HG02759 (cell line): ENCODE results near the gene ATP5F1E.
A peak's percentile ranks its signal among the peaks of the same experiment; 100 is the strongest.

ENCODE experiments used
- ATAC-seq: cut with Tn5 transposase; IDR thresholded peaks from one replicate; pipeline ENCODE4 v1.9.1; 2021; ENCODE audit warnings: mild to moderate bottlenecking, moderate library complexity; ENCODE audit not compliant: unreplicated experiment

ATP5F1E gene

GRCh38 chr20:59032023-59032712 lies at the start of gene ATP5F1E:
Gene ATP5F1E, minus strand, starts transcription at chr20:59032335. Its CDS starts 84 bp downstream, at chr20:59032251.
- peak; percentile 98 for ATAC-seq

- no peak for ATAC-seq
Observed at GRCh38 chr20:59081036-59081435, 48.9 kb upstream of the ATP5F1E start.

- no peak for ATAC-seq
Observed at GRCh38 chr20:59078231-59078630, 46.1 kb upstream of the ATP5F1E start.

GRCh38 chr20:59077705-59078104 lies 45.6 kb upstream of the ATP5F1E start:
- no peak for ATAC-seq

GRCh38 chr20:59075934-59076508 lies 43.9 kb upstream of the ATP5F1E start:
- no peak for ATAC-seq

- no peak for ATAC-seq
Observed at GRCh38 chr20:59074456-59074855, 42.3 kb upstream of the ATP5F1E start.

GRCh38 chr20:59073582-59073981 lies 41.4 kb upstream of the ATP5F1E start:
- no peak for ATAC-seq

GRCh38 chr20:59071216-59071615 lies 39.1 kb upstream of the ATP5F1E start:
- no peak for ATAC-seq

- ATAC-seq = no peak
Observed at GRCh38 chr20:59069026-59069425, 36.9 kb upstream of the ATP5F1E start.

- no peak for ATAC-seq
Observed at GRCh38 chr20:59068534-59068933, 36.4 kb upstream of the ATP5F1E start.

GRCh38 chr20:59064214-59064722 lies 32.1 kb upstream of the ATP5F1E start:
- no peak for ATAC-seq

GRCh38 chr20:59063358-59064213 lies 31.5 kb upstream of the ATP5F1E start:
- no peak for ATAC-seq

- ATAC-seq = no peak
Observed at GRCh38 chr20:59062081-59062480, 29.9 kb upstream of the ATP5F1E start.

- ATAC-seq = no peak
Observed at GRCh38 chr20:59055302-59055701, 23.2 kb upstream of the ATP5F1E start.

- no peak for ATAC-seq
Observed at GRCh38 chr20:59051666-59052185, 19.6 kb upstream of the ATP5F1E start.

GRCh38 chr20:59050437-59050836 lies 18.3 kb upstream of the ATP5F1E start:
- no peak for ATAC-seq

GRCh38 chr20:59048681-59049030 lies 16.5 kb upstream of the ATP5F1E start:
- no peak for ATAC-seq

GRCh38 chr20:59047938-59048680 lies 16.0 kb upstream of the ATP5F1E start:
- ATAC-seq = no peak

GRCh38 chr20:59046862-59047261 lies 14.7 kb upstream of the ATP5F1E start:
- no peak for ATAC-seq

GRCh38 chr20:59044796-59045195 lies 12.7 kb upstream of the ATP5F1E start:
- no peak for ATAC-seq

GRCh38 chr20:59044295-59044694 lies 12.2 kb upstream of the ATP5F1E start:
- no peak for ATAC-seq
